SK-N-SH (cell line): ENCODE data around the gene PARD6A. TPM values are rescaled to one million over a fixed set of nuclear protein-coding genes. Genes with fewer than 3 reads are reported as not detected.

Source experiments
- CTCF ChIA-PET: fragments of 300-600, 350-600 bp; formaldehyde crosslinking; extraction: SDS; loops from one replicate; lab custom pipeline; 2021; lab: Yijun Ruan, JAX
- POLR2A ChIA-PET: fragments of 350-600 bp; sonication (Branson Sonifier 250); formaldehyde crosslinking; extraction: SDS; loops from one replicate; lab custom pipeline; 2020; ENCODE audit warnings: antibody characterized with exemption, inconsistent platforms; lab: Yijun Ruan, JAX
- DNase-seq: peaks from one replicate; pipeline ENCODE4 v3.0.0; 2012
- H2AFZ ChIP-seq: fragments of 200-600 bp; sonication (generic); 2 replicates; pipeline ENCODE4 v1.8.1; 2016; ENCODE audit warnings: antibody characterized with exemption, mild to moderate bottlenecking, low read depth
- H3F3A ChIP-seq: fragments of 200-600 bp; sonication (generic); replicated peaks from 2 replicates; pipeline ENCODE3; 2016; ENCODE audit warnings: antibody characterized with exemption, mild to moderate bottlenecking; ENCODE audit not compliant: insufficient read depth
- H3K27ac ChIP-seq, 2 experiments: fragments of 200-500 bp in 1 of 2; fragments of 200-600 bp in 1 of 2; sonication (Bioruptor generic) in 1 of 2; sonication (generic), shearing (Covaris generic) in 1 of 2; 2 replicates each; pipeline versions ENCODE4 v1.5.1 to v1.6.1; 2014 to 2016; ENCODE audit warnings: low read depth in 2 of 2, inconsistent platforms in 1 of 2, low read length in 1 of 2, mild to moderate bottlenecking in 1 of 2, mixed read lengths in 1 of 2
- H3K27me3 ChIP-seq: fragments of 200-600 bp; sonication (generic), shearing (Covaris generic); 2 replicates; pipeline ENCODE4 v1.6.1; 2016; ENCODE audit warnings: mixed run types; ENCODE audit not compliant: insufficient read depth
- H3K36me3 ChIP-seq, 2 experiments: fragments of 200-500 bp in 1 of 2; fragments of 200-600 bp in 1 of 2; sonication (Bioruptor generic) in 1 of 2; sonication (generic) in 1 of 2; replicated peaks in 1 of 2; 2 replicates each; pipeline versions ENCODE3 to v1.5.1; 2014 to 2016; ENCODE audit warnings: low read length in 1 of 2, mild to moderate bottlenecking in 1 of 2; ENCODE audit not compliant: insufficient read depth in 2 of 2, control insufficient read depth in 1 of 2
- H3K4me1 ChIP-seq, 2 experiments: fragments of 200-500 bp in 1 of 2; fragments of 200-600 bp in 1 of 2; sonication (Bioruptor generic) in 1 of 2; sonication (generic), shearing (Covaris generic) in 1 of 2; 2 replicates each; pipeline versions ENCODE4 v1.5.1 to v1.6.1; 2014 to 2016; ENCODE audit warnings: low read depth in 1 of 2, low read length in 1 of 2, mixed run types in 1 of 2; ENCODE audit not compliant: insufficient read depth in 2 of 2, control insufficient read depth in 1 of 2
- H3K4me2 ChIP-seq: fragments of 200-600 bp; sonication (generic), shearing (Covaris generic); 2 replicates; pipeline ENCODE4 v1.6.1; 2017; ENCODE audit warnings: mixed run types
- H3K4me3 ChIP-seq, 2 experiments: fragments of 200-500 bp in 1 of 2; fragments of 200-600 bp in 1 of 2; sonication (Bioruptor generic) in 1 of 2; sonication (generic), shearing (Covaris generic) in 1 of 2; 2 replicates each; pipeline versions ENCODE4 v1.5.1 to v1.8.1; 2014 to 2016; ENCODE audit warnings: low read depth in 2 of 2, inconsistent platforms in 1 of 2, low read length in 1 of 2, mild to moderate bottlenecking in 1 of 2, mixed read lengths in 1 of 2, moderate library complexity in 1 of 2
- H3K79me2 ChIP-seq: fragments of 200-600 bp; sonication (generic); 2 replicates; pipeline ENCODE4 v1.8.1; 2017; ENCODE audit warnings: mild to moderate bottlenecking; ENCODE audit not compliant: insufficient read depth
- H3K9ac ChIP-seq: fragments of 200-600 bp; sonication (generic); 2 replicates; pipeline ENCODE4 v1.6.1; 2017; ENCODE audit warnings: mixed run types
- H3K9me2 ChIP-seq: fragments of 200-600 bp; sonication (generic); 2 replicates; pipeline ENCODE4 v1.6.1; 2017; ENCODE audit warnings: mixed run types
- H3K9me3 ChIP-seq: fragments of 200-600 bp; sonication (generic); 2 replicates; pipeline ENCODE4 v1.6.1; 2017; ENCODE audit warnings: mixed run types, mild to moderate bottlenecking, moderate library complexity
- H4K20me1 ChIP-seq: fragments of 200-600 bp; sonication (generic); 2 replicates; pipeline ENCODE4 v1.6.1; 2017; ENCODE audit warnings: mild to moderate bottlenecking, mixed run types; ENCODE audit not compliant: insufficient read depth
- ELF1 ChIP-seq: IDR thresholded peaks from 2 replicates; pipeline ENCODE4 v1.4.0; 2012
- EZH2phosphoT487 ChIP-seq: fragments of 200-600 bp; sonication (generic); IDR thresholded peaks from 2 replicates; pipeline ENCODE4 v1.6.1; 2017; ENCODE audit warnings: low read depth, mixed run types, mild to moderate bottlenecking, antibody characterized with exemption, moderate library complexity, borderline replicate concordance
- FOSL2 ChIP-seq: IDR thresholded peaks from 2 replicates; pipeline ENCODE4 v1.4.0; 2012; ENCODE audit warnings: low read depth, mild to moderate bottlenecking, moderate library complexity, borderline replicate concordance
- FOXJ3 ChIP-seq: sonication (generic); formaldehyde crosslinking; IDR thresholded peaks from 2 replicates; pipeline ENCODE4 v1.5.1; 2020; ENCODE audit warnings: mild to moderate bottlenecking, missing genetic modification reagents
- GABPA ChIP-seq: IDR thresholded peaks from 2 replicates; pipeline ENCODE4 v1.4.0; 2012; ENCODE audit warnings: low read depth, mild to moderate bottlenecking
- IRF3 ChIP-seq: fragments of 150-350 bp; IDR thresholded peaks from 2 replicates; pipeline ENCODE4 v1.6.1; 2016; ENCODE audit warnings: mild to moderate bottlenecking, low read depth, low read length
- MAX ChIP-seq: IDR thresholded peaks from 2 replicates; pipeline ENCODE4 v1.4.0; 2012; ENCODE audit warnings: low read depth
- MXI1 ChIP-seq: IDR thresholded peaks from 2 replicates; pipeline ENCODE4 v1.6.1; 2012; ENCODE audit warnings: mild to moderate bottlenecking, low read depth, low read length, improper control_type of control experiment
- REST ChIP-seq: IDR thresholded peaks from 2 replicates; pipeline ENCODE4 v1.6.1; 2012; ENCODE audit warnings: mild to moderate bottlenecking, low read depth, low read length, moderate library complexity
- RFX5 ChIP-seq: IDR thresholded peaks from 2 replicates; pipeline ENCODE4 v1.6.1; 2012; ENCODE audit warnings: mild to moderate bottlenecking, improper control_type of control experiment, low read length
- RXRA ChIP-seq: IDR thresholded peaks from 2 replicates; pipeline ENCODE4 v1.4.0; 2012; ENCODE audit warnings: low read depth, mild to moderate bottlenecking, borderline replicate concordance
- SIN3A ChIP-seq: IDR thresholded peaks from 2 replicates; pipeline ENCODE4 v1.6.1; 2012; ENCODE audit warnings: low read depth, mild to moderate bottlenecking, low read length, moderate library complexity, borderline replicate concordance
- SMC3 ChIP-seq: IDR thresholded peaks from 2 replicates; pipeline ENCODE4 v1.6.1; 2012; ENCODE audit warnings: low read depth, low read length, improper control_type of control experiment
- TAF1 ChIP-seq: IDR thresholded peaks from 2 replicates; pipeline ENCODE4 v1.6.1; 2012; ENCODE audit warnings: low read depth, mild to moderate bottlenecking, low read length, moderate library complexity, borderline replicate concordance
- TCF12 ChIP-seq: IDR thresholded peaks from 2 replicates; pipeline ENCODE4 v1.4.0; 2012
- TEAD4 ChIP-seq: IDR thresholded peaks from 2 replicates; pipeline ENCODE4 v1.4.0; 2012; ENCODE audit warnings: mild to moderate bottlenecking, borderline replicate concordance; ENCODE audit not compliant: insufficient read depth
- ZBTB33 ChIP-seq: IDR thresholded peaks from 2 replicates; pipeline ENCODE4 v1.4.0; 2012; ENCODE audit warnings: low read depth, borderline replicate concordance
- WGBS: methylation state at CpG from one replicate; pipeline ENCODE4 v1.1.6; 2017; ENCODE audit warnings: low lambda C conversion rate; 5-methylcytosine and 5-hydroxymethylcytosine counted together
- polyA plus RNA-seq, 3 experiments: library from polyadenylated mRNA; depleted of rRNA; stranded (reverse); fragments of >200 nt; gene quantifications; 2 replicates each; pipeline ENCODE4 v1.2.3, GENCODE V29; 2012

PARD6A gene
- polyA plus RNA-seq, 1 of the 3 experiments (the other 2 are of a cell fraction): 9.0 TPM

- Histone ChIP-seq H3K9me3 (no peaks in the 10 kb centered on the region), H3K27me3 (no peaks in the 10 kb centered on the region), H3K4me2 (no peak overlapping the region), H3K27ac (no peak overlapping the region), H3K9ac (no peak overlapping the region), H3K9me2 (no peaks in the 10 kb centered on the region), H3K36me3 (peaks cover 0 to 16% of the 10 kb centered on the region in 2 experiments), H3K4me1 (peaks cover 0 to 4% of the 10 kb centered on the region in 2 experiments; a peak in 1 of 4 replicates), H3K4me3 (no peak overlapping the region)
- WGBS: 70% methylated on average over 9 of the region's 10 CpGs
- no peak for DNase-seq
- TF ChIP-seq FOXJ3 (CRISPR knock-in tag) (no peak), SIN3A (no peak), REST (no peak), MXI1 (peak; percentile 68), MAX (no peak), TAF1 (no peak), GABPA (no peak), RFX5 (no peak)
- TF ChIP-seq, all 33 proteins: peak for 1
- CTCF ChIA-PET: interaction anchor here (0.6 to 16.5 kb wide), 6 partner anchors 28 to 128 kb away, joined by 3 to 263 read pairs (median 43); partner anchors contain the start of gene CTCF
- Histone ChIP-seq H4K20me1 (no peaks in the 10 kb centered on the region), H3F3A (peaks cover 4% of the 10 kb centered on the region), H2AFZ (no peak overlapping the region), H3K79me2 (no peaks in the 10 kb centered on the region)
- POLR2A ChIA-PET: no interaction called here
Measured at GRCh38 chr16:67641779-67642708, 18.7 kb upstream of the PARD6A start.

GRCh38 chr16:67644038-67644437, 16.7 kb upstream of the PARD6A start:
- Histone ChIP-seq H4K20me1 (no peaks in the 10 kb centered on the region), H3K27ac (no peak overlapping the region), H3K9me2 (no peaks in the 10 kb centered on the region), H3K4me1 (peaks cover 0 to 4% of the 10 kb centered on the region in 2 experiments; a peak in 1 of 4 replicates), H3K9ac (no peak overlapping the region), H3K36me3 (peaks cover 0 to under 1% of the 10 kb centered on the region in 2 experiments), H3F3A (no peaks in the 10 kb centered on the region), H2AFZ (no peak overlapping the region), H3K4me2 (0 out of 2 replicates have a peak overlapping the region, but pooled peaks have one; percentile 57), H3K27me3 (no peaks in the 10 kb centered on the region), H3K79me2 (no peaks in the 10 kb centered on the region), H3K9me3 (no peaks in the 10 kb centered on the region), H3K4me3 (no peak overlapping the region)
- 95% methylated on average over 9 of the region's 9 CpGs for WGBS
- POLR2A ChIA-PET: no interaction called here
- CTCF ChIA-PET: interaction anchor here (0.6 to 16.5 kb wide), 26 partner anchors 9 to 180 kb away, joined by 3 to 263 read pairs (median 8); partner anchors contain the start of genes ACD, AGRP, CTCF and PARD6A
- DNase-seq: no peak
- no peak for TF ChIP-seq EZH2phosphoT487
- TF ChIP-seq SMC3: no peak
- no peak for TF ChIP-seq ELF1
- TF ChIP-seq TEAD4: no peak
- TF ChIP-seq TCF12: no peak
- no peak for TF ChIP-seq ZBTB33
- TF ChIP-seq RXRA: no peak
- TF ChIP-seq FOSL2: no peak
- TF ChIP-seq IRF3: no peak
